ENCODE results near the gene COL17A1. TPM values are rescaled to one million over a fixed set of nuclear protein-coding genes. Genes with fewer than 3 reads are reported as not detected.

COL17A1 gene
- total RNA-seq, 1 donor from 2014 or later, result 0.19 TPM

DNA sequence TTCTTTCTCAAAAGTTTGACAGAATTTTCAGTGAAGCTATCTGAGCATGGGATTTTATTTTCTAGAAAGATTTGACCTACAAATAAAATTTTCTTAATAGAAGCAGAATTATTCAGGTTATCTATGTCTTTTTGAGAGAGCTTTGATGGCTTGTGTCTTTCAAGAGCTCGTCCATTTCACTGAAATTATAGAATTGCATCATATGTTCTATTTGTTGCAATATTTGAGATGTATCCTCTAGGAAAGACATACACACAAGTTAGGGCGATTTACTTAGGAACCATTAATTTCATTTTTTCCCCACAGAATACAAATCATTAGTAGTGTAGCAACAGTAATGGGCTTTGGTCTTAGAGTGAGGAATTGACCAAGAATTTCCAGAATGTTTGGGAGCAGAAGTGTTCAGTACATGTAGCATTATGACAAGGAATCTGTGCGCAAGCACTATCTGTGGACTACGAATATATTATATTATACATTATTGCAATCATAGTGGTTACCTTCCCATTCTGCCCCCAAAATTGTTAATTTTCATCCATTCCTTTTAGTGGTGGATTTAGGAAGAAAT, 12.8 kb upstream of the COL17A1 start:
- DNase-seq (ENCODE audit: low spot score), result no peak

DNA sequence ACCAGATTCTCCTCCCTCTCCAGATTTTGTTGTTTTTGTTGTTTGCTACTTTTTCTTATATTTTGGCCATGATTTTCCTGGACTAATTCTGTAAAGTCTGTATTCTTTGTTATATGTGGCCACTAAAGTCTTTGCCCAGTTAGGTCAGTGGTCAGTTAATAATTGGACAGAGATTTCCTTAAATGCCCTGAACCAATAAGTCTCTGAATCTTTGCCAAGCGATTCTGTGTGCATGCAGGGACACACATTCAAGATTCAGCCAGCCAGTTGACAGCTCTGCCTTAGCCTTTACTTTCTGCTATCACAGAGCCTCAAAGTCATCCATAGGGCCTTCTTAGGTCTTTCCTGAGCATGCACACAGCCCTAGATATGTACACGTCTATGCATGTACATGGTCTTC, 11.0 kb upstream of the COL17A1 start:
- DNase-seq (ENCODE audit: low spot score), result no peak

DNA sequence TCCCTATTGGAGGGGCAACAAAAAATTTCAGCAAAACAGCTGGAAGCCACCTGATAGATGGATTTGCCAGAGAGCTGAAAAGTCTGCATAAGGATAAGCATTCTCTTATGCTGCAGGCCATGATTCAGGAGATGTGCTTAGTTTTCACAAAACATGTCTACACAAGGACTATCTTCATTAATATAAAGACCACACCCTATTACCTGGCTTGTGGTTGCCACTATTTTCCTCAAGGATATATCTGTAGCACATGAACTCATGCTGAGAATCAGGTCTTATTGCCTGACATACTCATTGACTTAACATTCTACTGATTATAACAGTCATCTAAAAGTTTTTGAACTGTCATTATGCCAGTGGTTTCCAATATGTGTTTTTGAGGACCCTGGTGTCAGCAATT, 7.1 kb upstream of the COL17A1 start:
- DNase-seq (ENCODE audit: low spot score), result no peak

DNA sequence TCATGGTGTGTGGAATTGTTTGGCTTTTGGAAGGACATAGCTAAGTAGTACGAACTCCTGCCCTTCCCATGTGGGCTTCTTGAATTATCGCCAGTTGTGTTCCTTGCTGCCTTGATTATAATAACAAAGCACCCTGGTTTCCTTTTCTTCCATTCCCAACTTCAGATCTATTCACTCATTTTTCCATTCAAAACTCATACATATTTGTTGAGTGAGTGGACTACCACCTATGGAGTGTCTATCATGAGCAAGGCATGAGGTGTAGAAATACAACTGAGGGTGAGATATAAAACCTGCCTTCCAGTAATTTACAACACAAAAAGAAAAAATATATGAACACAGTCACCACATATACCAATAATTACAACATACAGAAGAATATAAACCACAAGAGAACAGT, 4.9 kb upstream of the COL17A1 start:
- DNase-seq (ENCODE audit: low spot score), result no peak

DNA sequence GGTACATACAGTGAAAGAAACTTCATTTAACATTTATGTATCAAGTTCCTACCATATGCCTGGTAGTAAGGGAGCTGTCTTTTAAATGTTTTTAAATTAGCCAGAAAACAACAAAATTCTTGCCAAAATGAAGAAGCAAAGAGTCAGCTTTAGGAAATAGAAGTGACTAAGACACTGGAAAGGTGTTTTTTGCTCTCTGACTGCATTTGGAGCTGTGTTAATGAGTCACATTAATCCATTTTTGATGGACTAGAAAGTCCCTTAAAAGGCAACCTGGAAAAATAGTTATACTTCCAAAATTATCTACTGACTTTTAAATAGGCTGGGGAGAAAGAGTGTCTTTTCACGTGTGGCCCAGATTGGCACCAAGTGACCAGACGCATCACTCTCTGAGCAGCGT, 3.9 kb upstream of the COL17A1 start:
- no peak for DNase-seq (ENCODE audit: low spot score)

DNA sequence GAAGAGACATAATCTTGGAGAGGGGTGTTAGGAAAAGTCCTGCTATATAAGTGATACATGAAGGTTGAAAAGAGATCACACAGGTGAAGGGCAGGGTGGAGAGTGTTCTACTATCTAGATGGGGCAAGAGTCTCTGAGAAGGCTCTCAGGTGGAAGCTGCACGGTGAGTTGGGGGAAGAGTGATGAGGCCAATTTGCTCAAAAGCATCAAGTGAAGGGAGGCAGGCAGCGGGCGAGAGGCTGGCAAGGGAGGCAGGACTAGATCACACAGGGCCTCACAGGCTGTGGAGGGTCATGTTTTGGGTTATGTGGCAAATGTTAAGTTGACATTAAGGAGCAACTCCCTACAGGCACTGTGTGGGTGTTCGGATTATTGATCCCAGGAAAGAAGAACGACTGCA, 2.6 kb upstream of the COL17A1 start:
- no peak for DNase-seq (ENCODE audit: low spot score)

DNA sequence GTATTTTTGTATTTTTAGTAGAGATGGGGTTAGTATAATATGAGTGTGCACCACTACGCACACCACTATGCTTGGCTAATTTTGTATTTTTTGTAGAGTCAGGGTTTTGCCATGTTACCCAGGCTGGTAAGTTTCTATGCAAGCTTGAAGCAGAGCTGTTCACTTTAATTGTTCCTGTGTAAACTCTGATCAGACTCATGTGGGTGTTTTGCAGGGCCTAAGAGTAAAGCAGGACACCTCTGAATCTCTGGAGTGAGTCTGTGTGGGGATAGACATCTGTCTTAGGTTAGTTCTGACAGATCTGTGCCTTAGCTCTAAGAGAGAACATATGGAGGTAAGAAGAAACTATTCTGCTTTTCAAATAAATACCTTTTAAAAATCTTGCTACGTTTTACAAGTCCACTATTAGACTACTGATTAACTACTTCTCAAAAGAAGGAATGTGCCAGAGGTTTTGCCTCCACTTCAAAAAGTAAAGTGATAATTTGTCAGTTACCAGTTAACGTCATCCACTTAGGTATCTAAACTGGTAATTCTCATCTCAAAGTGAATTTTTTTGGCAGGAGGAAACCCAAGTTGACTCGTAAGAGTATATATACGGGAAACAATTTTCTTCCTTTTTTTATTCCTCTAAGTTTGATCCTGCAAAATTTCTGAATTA, 1.1 kb downstream of the COL17A1 start:
- DNase-seq (ENCODE audit: low spot score), result no peak

DNA sequence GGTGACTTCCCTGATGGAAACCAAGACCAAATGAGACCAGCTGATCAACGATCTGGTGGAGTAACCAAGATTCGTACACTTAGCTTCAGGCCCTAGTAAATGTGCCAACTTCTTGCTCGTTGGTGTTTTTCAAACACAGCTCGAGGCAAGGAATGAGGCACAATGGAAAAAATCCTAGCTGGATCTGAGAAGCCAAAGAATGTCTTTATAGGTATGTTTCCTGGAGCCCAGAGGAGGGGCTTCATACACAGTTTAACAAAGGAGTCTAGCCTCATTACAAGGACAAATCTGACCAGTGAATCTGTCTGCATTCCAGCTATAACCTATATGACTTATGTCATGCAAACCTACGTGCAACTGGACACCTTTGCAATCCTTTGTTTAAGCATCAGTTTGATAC, 3.7 kb downstream of the COL17A1 start:
- DNase-seq (ENCODE audit: low spot score), result no peak

DNA sequence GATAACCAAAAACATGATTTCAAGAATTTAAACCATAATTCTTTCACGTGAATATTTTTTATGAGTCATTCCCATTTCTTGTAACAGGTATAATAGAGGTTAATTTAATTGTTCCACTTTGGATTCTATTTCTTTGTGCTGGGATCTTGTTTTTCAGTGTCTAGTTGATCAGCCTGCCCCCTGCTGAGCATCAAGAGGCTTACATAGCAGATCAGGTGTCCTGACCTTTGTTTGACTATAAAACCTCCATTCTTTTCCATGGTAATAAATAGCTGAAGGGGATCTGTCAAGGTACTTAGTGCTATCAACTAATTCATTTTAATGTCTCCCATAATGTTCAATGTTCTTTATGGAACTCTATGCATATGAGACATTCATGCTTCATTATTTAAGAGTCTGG, 4.9 kb downstream of the COL17A1 start:
- no peak for DNase-seq (ENCODE audit: low spot score)

DNA sequence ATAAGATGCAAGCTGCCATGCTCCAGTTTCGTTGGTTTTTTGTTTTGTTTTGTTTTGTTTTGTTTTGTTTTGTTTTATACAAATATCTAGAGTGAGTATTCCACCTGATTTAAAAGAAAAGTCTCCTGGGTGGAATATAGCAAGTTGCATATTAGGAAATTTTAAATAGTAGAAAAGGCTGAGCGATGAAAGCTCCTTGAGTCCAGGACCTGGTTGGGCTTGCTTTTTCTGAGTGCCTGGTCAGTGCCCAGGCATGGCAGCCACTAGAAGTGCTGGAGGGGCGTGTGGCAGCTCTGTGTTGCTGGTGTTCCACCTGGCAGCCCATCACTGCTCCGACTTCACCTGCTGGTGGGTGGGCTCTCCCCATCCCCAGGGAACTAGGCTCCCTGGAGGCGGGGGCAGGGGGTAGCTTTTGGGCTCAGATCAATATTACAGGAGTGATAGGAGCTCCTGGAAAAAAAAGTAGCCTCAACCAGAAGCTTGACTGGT, 8.0 kb downstream of the COL17A1 start:
- no peak for DNase-seq (ENCODE audit: low spot score)

DNA sequence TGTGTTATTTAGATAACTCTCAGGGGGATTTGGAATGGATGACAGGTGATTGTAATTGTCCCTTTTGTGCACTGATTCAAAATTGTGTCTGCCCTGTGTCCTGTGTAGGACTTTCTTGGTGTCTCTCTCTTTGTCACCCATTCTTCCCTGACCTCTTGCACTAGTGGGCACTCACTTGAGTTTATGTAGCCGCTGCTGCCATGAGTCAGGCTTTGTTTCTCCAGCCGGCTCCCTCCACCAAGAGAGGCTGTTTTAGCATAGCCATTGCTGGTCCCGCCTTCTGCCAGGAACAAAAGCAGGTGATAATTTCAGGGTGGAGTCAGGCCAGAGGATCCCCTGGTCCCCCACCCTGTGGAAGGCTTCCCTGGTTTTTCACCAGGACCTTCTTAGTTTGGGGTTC, 8.4 kb downstream of the COL17A1 start:
- DNase-seq (ENCODE audit: low spot score), result no peak

DNA sequence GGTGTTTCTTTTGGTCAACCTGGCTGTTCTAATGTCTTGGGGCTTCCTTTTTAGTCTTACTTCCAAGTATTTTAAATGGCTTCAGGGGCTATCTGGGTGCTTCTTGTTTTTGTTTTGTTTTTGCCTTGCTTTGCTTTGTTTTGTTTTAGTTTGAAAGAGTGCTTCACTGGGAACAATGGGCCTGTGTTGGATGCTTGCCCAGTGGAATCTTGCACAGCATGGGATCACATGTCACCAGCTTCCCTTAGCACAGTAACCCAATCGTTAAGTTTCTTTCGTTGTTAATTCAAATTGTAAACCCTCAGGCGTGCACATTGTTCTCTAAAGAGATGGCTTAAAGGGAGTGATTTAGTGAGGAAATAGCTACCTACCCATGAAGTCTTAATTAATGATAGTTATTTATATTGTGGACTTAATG, 8.9 kb downstream of the COL17A1 start:
- DNase-seq (ENCODE audit: low spot score), result no peak

DNA sequence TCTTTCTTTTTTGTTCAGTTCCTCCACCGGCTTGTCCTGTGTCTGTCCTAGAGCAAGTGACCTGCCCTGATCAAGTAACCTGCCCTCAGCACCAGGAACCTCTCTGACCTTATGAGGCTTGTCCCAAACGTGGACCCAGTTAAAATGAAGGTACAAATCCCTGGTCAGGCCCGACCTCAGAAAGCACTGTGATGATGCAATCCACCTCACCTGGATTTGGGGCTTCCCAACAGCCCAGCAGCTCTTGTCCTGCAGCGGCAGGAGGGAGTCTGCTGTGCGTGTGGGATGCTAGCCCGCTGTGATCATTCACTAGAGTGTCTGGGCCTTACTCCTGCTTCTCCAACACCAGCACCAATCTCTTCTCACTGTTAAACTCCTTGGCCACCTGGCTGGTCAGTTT, 11.2 kb downstream of the COL17A1 start:
- DNase-seq (ENCODE audit: low spot score), result no peak

DNA sequence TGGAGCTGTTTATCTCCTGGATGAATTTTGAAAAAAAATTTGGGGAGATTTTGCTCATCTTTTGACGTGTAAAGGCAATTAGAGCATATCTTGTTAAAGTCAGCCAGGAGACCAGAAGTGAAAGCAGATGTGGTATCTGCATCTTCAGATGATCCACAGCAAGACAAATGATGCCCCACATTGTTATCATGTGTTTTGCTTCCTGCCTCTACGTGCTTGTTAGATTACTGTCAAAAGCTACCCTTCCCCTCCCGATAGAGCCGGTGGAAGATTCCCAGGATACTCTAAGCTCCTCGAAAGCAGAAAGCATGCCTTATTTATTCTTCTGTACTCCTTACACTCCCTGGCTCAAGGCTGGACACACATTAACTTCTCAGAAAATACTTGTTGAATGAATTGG, 12.9 kb downstream of the COL17A1 start:
- DNase-seq (ENCODE audit: low spot score), result no peak

DNA sequence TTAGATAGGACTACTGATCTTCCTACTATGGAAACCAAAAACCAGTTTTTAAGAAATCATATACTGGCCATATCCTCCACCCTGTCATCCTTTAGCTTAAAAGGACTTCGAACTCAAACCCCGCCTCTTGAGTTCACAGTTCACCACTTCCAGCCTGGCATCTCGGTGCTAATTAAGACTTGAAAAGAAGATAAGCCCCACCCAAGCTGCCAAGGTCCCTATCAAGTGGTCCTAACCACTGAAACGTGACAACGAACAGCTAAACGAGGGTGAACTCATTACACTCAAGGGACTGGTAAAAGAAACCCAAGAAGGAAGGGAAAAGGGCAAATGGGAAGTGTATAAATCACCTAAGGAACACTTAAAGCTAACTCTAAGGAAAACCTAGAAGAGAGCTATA, 16.1 kb downstream of the COL17A1 start:
- DNase-seq (ENCODE audit: low spot score), result no peak

DNA sequence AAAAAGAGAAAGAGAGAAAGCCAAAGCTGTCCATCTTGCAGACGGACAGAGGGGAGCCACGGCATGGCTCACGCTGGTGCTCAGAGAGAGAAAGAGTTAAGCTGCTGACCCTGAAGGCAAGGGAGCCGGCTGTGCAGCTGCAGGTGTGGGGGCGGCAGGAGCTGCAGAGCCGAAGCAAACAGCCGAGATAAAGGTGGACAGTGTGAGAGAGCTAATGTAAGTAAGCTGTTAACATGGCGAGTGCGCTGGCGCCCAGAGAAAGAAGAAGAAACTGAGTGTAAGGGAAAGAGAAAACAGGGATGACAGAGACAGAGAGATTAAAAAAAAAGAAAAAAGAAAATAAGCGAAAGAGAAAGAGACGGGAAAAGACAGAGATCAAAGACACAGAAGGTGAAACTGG, 18.2 kb downstream of the COL17A1 start:
- no peak for DNase-seq (ENCODE audit: low spot score)

DNA sequence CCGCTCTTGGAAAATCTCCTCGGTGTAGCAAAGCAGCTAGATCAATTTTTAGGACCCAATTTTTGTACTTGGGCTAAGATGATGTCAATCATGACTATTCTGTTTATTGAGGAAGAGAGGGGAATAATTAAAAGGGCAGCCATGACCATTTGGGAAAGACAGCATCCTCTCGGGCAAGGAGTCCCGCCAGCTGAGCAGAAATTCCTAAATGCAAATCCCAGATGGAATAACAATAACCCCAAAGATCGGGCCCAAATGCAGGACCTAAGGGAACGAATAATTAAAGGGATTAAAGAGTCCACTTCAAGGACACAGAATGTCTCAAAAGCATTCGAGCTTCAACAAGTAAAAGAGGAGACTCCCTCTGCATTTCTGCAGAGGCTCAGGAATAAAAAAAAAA, 18.7 kb downstream of the COL17A1 start:
- no peak for DNase-seq (ENCODE audit: low spot score)

DNA sequence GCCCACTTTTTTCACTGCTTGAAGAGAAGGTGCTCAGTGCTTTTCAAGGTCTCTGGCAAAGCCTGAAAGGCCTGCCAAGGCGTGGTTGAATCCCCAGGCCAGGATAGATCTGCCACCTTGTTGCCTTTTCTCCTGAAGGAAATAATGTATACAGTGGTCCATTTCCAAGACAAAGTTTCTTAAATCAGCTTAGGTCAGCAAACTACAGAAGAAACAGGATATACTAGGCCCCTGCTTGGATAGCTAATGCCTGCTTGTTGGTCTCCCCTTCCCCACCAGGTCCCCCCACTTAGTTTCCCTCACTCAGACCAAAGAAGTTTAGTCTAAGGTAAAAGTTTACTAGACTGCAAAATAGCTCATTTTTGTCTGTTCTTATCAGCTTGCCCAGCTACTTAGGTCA, 19.9 kb downstream of the COL17A1 start:
- no peak for DNase-seq (ENCODE audit: low spot score)

DNA sequence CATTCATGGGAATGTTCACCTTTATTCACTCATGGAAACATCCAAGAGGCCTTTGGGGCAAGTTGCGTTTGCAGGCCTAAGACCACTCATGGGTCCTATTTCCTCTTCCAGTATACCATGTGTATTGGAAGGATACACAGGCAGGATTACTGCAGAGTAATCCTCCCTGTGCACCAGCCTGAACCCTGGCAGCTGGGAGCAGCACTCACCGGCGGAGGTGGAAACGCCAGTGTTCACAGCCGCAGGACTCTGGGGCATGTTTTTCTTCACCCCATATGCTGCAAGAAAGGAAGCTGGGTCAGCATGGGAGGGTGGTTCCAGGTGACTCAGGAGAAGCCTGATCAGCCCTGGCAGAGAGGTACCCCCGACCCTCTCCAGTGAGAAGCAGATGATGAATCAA, 24.5 kb downstream of the COL17A1 start:
- no peak for DNase-seq (ENCODE audit: low spot score)

DNA sequence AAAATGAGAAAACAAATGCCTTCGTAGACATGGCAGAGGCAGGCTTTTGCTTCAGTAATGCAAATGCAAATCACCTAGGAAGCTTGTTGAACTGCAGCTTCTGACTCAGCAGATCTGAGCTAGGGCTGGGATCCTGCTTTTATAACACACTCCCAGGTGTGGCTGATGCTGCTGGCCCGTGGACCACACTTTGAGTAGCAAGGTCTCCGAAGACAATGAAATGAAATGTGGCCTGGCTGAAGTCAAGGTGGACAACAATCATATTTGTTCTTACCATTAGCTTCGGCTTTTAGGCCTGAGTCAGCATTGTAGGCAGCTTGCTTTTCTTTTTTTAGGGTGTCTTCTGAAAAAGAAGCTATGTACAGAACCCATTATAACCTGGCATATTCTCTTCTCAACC, 26.3 kb downstream of the COL17A1 start:
- DNase-seq (ENCODE audit: low spot score), result no peak

DNA sequence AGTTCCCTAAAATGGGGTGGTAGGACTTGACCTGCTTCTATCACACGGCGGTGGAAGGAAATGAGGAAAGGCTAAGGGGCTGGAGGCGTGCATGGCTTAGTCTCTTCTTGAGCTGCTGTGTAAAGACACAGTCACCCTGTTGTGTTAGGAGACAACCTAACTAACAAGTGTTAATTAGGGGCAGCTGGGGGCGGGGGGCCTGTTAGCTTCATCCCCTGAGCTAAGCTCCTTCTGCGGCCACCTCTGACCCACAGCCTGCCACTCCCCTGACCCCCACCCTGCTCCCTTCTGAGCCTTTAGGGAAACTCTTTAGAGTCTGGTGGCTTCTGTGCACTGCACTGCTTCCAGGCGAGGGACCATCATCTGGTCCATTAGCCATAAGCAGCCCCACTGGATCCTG, 28.0 kb downstream of the COL17A1 start:
- DNase-seq (ENCODE audit: low spot score), result no peak

DNA sequence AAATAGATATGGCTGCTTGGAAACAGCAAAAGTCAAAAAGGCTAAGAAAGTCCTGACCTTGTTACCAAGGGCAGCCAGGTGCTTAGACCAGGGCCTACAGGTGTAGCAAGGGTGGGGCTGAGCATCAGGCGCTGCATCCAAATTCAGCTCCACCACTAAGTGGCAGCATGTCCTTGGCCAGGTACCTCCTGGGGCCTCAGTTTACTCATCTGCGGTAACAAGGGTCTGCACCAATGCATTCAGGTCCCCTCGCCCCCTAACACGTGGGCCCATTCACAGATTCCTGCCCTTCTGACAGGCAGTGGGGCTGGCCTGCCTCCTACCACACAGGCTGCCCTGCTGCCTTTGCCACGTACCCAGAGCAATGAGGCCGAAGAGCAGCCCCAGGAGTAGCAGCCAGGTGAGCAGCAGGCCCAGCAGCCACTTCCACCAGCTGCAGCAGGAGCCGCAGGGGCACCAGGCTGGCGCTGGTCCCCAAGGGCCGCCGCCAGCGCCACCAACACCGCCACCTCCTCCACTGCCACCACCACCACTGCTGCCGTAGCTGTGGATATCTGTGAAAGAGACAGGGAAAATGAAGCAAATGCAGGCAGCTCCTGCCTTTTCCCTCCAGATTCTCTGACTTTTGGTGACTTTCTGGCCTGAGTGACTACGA, 28.9 kb downstream of the COL17A1 start:
- no peak for DNase-seq (ENCODE audit: low spot score)

DNA sequence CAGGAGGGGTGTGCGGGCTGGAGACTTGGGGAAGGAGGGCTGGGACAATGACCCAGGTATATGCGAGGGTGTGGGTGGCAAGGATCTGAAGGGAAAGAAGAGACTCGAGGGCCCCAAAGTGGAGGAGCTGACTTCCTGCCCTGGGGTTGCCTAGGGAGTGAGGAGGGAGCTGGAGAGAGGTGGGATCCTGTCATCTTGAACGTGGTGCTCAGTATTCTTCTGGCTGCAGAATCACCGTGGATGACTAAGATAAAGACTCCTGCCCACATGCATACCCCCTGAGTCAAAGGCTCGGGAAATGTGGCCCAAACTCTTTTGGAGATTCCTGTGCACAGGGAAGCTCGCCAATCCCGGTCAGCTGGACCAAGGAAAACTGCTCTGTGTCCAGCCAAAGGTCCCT, 31.2 kb downstream of the COL17A1 start:
- no peak for DNase-seq (ENCODE audit: low spot score)
